ENCODE measurements around the gene PLXNA4.

PLXNA4 gene

DNA sequence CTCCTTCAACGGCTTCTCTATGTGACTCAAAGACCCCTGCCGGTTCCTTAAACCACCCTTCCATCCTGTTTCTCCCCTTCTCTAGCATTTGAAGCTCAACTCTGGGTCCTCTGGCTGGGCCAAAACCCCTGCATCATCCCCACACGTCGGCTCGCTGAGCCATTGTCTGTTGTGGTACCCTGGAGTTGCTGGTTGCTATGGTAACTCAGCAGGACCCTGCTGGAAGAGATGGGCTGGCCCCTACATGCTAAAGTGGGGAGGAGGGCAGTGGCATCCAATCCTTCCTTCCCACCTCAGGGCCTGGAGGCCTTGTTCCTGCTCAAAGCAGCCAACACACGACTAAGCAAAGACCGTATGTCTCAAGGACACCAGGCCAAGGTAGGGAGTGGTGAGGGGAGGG, 452.5 kb downstream of the PLXNA4 start:
- in situ Hi-C loops (cut with HindIII; ENCODE audit: low sequenced_read_pairs), result no loop called here
- no peak for DNase-seq (ENCODE audit: low read depth)
- no peak overlapping the region for H3K4me3 ChIP-seq (ENCODE audit: low read depth, low read length)
- TF ChIP-seq, protein P1, sequence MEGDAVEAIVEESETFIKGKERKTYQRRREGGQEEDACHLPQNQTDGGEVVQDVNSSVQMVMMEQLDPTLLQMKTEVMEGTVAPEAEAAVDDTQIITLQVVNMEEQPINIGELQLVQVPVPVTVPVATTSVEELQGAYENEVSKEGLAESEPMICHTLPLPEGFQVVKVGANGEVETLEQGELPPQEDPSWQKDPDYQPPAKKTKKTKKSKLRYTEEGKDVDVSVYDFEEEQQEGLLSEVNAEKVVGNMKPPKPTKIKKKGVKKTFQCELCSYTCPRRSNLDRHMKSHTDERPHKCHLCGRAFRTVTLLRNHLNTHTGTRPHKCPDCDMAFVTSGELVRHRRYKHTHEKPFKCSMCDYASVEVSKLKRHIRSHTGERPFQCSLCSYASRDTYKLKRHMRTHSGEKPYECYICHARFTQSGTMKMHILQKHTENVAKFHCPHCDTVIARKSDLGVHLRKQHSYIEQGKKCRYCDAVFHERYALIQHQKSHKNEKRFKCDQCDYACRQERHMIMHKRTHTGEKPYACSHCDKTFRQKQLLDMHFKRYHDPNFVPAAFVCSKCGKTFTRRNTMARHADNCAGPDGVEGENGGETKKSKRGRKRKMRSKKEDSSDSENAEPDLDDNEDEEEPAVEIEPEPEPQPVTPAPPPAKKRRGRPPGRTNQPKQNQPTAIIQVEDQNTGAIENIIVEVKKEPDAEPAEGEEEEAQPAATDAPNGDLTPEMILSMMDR (IDR thresholded peaks at IDR 0.05; ENCODE audit: low read depth, low read length, missing control alignments), result no peak

DNA sequence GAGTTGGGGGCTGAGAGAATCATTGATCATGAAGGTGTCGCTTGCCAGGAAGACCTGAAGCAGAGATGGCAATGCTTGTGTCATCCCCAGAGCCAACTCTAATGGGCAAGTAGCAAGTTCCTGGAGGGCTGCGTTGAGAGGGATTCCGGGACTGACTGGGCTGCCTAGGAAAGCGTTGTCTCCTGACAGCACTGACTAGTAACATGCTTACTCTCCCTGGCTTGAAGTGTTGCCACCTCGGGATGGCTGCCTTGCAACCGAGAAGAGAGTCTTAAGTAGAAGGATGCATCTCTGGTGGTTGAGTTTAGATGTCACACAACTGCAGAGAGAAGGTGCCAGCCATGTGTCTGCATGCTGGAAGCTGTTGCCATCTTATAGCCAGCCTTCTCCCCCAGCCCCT, 453.4 kb downstream of the PLXNA4 start:
- H3K4me3 ChIP-seq (ENCODE audit: low read depth, low read length), result no peak overlapping the region
- in situ Hi-C loops (cut with HindIII; ENCODE audit: low sequenced_read_pairs), result no loop called here

DNA sequence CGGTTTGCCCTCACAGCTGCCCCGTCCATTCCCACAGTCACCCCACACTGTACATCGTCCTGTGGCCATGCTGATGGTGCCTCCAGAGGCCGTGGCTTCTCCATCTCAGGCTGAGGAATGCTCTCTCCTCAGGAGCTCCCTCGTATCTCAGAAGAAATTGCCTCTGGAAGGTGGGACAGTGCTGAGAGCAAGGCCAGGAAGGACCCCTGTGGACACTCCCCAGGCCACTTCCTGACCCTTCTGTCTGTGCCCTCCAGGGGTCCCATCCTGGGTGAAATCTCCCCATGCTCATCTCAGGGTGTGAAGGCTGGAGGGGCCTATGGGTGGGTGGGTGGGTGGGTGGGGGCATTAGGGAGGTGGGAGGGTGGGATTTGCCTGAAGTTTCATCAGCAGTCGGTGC, 454.3 kb downstream of the PLXNA4 start:
- DNase-seq (ENCODE audit: low read depth), result no peak
- H3K4me3 ChIP-seq (ENCODE audit: low read depth, low read length), result no peak overlapping the region
- TF ChIP-seq, protein P1 (IDR thresholded peaks at IDR 0.05; ENCODE audit: low read depth, low read length, missing control alignments), result no peak
- in situ Hi-C loops (cut with HindIII; ENCODE audit: low sequenced_read_pairs), result no loop called here

More for the DNA sequence above, 453.4 kb downstream of the PLXNA4 start:
- no peak for DNase-seq (ENCODE audit: low read depth)
- TF ChIP-seq, protein P1 (IDR thresholded peaks at IDR 0.05; ENCODE audit: low read depth, low read length, missing control alignments), result no peak

DNA sequence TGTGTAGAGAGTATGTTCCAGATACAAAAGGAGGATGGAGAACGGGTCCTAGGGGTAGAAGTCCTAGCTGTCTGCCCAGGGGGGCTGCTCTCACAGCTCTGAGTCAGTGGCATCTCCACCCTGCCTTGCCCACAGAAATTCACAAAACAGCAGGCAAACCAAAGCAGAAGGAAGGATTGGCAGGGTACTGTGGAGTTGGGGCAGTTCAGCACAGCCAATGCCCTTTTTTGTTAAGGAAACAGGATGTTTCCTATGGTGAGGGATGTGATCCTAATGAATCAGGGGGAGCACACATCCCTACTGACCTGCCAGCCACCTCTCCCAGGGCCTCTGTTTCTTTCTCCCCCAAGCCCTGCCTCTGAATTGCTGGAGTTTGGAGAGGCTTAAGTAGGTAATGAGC, 457.6 kb downstream of the PLXNA4 start:
- DNase-seq (ENCODE audit: low read depth), result no peak
- TF ChIP-seq, protein P1 (IDR thresholded peaks at IDR 0.05; ENCODE audit: low read depth, low read length, missing control alignments), result no peak
- H3K4me3 ChIP-seq (ENCODE audit: low read depth, low read length), result no peak overlapping the region
- in situ Hi-C loops (cut with HindIII; ENCODE audit: low sequenced_read_pairs), result no loop called here

DNA sequence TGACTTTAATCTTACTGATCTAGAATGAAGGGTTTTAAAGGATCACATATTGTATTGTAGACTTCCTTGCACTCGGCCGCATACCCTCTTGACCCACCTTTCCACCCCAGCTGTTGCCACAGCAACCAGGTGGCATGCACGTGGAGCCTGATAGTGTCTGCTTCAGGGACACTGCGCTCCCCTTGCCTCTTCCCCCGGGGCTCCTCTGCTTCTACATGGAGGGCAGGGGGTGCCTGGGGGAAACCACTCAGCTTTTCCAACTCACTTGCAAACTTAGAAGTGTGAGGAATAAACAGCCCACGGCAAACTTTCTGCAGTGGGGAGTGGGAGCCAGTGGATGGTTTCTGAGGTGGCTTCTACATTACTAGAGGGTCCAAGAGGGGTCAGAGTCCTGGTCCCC, 458.6 kb downstream of the PLXNA4 start:
- no peak for DNase-seq (ENCODE audit: low read depth)
- in situ Hi-C loops (cut with HindIII; ENCODE audit: low sequenced_read_pairs), result no loop called here
- H3K4me3 ChIP-seq (ENCODE audit: low read depth, low read length), result no peak overlapping the region
- TF ChIP-seq, protein P1 (IDR thresholded peaks at IDR 0.05; ENCODE audit: low read depth, low read length, missing control alignments), result no peak

DNA sequence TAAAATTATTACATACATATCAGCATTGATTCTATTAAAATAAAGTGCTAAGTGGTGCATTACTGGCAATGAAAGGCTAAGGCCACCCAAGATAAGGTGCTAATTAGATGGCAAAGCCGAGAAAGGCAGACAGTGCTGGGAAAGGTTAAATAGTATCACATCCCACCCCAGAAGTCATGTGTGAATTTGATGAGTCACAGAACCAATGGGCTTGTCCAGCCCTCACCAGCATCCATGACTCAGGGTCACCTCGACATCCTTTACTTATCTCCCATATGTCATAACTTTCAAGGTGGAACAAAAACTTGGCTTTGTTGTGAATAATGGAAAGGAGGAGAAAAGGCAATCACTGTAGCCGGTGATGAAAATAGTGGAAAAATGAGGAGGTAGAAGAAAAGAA, 459.1 kb downstream of the PLXNA4 start:
- peak; percentile 12 for DNase-seq (ENCODE audit: low read depth)
- no peak overlapping the region for H3K4me3 ChIP-seq (ENCODE audit: low read depth, low read length)
- in situ Hi-C loops (cut with HindIII; ENCODE audit: low sequenced_read_pairs), result no loop called here
- TF ChIP-seq, protein P1 (IDR thresholded peaks at IDR 0.05; ENCODE audit: low read depth, low read length, missing control alignments), result no peak

DNA sequence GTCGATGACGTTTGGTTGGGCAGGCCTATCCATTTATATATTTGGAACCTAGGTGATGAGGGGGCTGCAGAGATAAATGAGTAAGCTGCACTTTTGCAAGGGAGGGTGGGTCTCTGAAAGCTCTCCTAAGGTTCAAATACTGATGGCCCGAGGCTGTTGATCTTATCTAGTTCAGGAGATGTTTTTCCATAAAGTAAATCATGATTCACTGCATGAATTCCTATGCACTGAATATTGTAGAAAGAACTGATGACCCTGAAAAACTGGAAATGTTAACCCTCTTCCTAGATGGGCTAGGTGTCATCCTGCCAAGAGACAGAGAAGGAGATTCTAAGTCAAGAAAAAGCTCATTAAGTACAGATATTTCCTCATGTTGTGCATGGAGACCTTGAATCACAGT, 459.9 kb downstream of the PLXNA4 start:
- H3K4me3 ChIP-seq (ENCODE audit: low read depth, low read length), result no peak overlapping the region
- DNase-seq (ENCODE audit: low read depth), result no peak
- in situ Hi-C loops (cut with HindIII; ENCODE audit: low sequenced_read_pairs), result no loop called here
- TF ChIP-seq, protein P1 (IDR thresholded peaks at IDR 0.05; ENCODE audit: low read depth, low read length, missing control alignments), result no peak
